AG09309 (cell line): ENCODE data around the gene NKX6-2.
A peak's percentile ranks its signal among the peaks of the same experiment; 100 is the strongest.

Experiments used
- DNase-seq: peaks from one replicate; pipeline ENCODE4 v3.0.0-alpha.2; 2010; ENCODE audit warnings: low read depth
- H3K4me3 ChIP-seq: 2 replicates; pipeline ENCODE4 v1.5.1; 2011; ENCODE audit warnings: mild to moderate bottlenecking, low read depth, low read length, moderate library complexity; ENCODE audit not compliant: control insufficient read depth
- TF ChIP-seq, protein P1 (sequence below): IDR thresholded peaks from 2 replicates; pipeline ENCODE4 v1.5.1; 2011; ENCODE audit warnings: mild to moderate bottlenecking, low read depth, low read length, inconsistent platforms; ENCODE audit not compliant: insufficient read depth, control insufficient read depth; ENCODE audit errors: missing control alignments

The NKX6-2 gene

DNA sequence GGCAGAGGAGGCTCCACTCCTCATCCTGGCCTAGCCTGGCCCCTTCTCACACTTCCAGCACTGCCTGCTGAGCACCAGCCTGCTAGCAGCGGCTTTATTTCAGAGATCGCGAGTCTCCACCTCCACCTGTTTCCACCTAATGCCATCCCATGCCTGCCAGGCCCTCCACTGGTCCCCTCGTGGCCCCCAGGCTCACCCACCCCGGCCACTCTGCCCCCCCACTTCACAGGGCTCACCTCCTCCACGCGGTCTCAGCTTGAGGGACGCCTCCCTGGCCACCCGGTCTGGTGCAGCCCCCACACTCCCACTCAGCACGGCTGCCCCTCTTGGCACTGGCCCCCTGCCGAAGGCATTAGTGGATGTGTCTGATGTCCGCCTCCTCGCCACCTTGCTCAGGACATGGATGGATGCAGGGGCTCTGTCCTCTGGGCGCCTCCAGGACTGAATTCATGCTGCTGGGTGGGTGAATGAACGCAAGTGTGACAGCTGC is 3.8 kb upstream of the NKX6-2 start:
- no peak overlapping the region for H3K4me3 ChIP-seq
- no peak for DNase-seq
- TF ChIP-seq, protein P1, sequence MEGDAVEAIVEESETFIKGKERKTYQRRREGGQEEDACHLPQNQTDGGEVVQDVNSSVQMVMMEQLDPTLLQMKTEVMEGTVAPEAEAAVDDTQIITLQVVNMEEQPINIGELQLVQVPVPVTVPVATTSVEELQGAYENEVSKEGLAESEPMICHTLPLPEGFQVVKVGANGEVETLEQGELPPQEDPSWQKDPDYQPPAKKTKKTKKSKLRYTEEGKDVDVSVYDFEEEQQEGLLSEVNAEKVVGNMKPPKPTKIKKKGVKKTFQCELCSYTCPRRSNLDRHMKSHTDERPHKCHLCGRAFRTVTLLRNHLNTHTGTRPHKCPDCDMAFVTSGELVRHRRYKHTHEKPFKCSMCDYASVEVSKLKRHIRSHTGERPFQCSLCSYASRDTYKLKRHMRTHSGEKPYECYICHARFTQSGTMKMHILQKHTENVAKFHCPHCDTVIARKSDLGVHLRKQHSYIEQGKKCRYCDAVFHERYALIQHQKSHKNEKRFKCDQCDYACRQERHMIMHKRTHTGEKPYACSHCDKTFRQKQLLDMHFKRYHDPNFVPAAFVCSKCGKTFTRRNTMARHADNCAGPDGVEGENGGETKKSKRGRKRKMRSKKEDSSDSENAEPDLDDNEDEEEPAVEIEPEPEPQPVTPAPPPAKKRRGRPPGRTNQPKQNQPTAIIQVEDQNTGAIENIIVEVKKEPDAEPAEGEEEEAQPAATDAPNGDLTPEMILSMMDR, result no peak

GRCh38 chr10:132788831-132789219 is 2.9 kb upstream of the NKX6-2 start:
- TF ChIP-seq, protein P1, result no peak
- no peak overlapping the region for H3K4me3 ChIP-seq
- no peak for DNase-seq

GRCh38 chr10:132788180-132788830 is 2.4 kb upstream of the NKX6-2 start:
- DNase-seq, result no peak
- TF ChIP-seq, protein P1, result peak; percentile 6
- no peak overlapping the region for H3K4me3 ChIP-seq

DNA sequence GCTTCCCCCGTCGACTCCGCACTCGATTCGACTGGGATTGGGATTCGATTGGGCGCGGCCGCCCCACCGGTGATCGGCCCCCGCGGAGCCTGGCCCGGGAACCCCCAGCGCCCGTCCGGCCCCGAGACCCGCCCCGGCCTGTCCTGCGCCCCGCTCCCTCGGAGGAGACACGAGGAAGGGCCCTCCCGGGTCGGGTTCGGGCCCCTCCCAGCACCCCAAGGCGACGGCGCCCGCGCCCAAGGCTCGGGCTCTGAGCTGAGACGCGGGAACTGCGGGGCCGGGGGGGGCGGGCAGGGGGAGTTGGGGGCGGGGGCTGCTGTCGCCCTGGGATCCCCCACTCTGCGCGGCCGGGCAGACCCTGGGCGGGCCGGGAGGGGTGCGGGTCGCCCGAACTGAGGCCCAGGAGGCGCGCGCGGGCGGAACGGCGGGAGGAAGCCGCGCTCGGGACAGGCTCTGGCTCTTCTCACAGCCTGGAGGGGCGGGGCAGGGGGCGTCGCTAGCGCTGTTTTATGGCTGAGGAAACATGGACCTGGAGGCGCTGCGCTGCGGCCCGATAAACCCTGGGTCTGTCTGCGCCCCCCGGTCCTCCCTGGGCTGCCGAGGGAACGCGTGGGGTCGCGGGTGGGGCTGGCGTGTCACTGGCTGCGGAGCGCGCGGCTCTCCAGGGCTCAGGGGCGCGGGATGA is 1.7 kb upstream of the NKX6-2 start:
- no peak for DNase-seq
- TF ChIP-seq, protein P1, result no peak
- H3K4me3 ChIP-seq, result no peak overlapping the region

DNA sequence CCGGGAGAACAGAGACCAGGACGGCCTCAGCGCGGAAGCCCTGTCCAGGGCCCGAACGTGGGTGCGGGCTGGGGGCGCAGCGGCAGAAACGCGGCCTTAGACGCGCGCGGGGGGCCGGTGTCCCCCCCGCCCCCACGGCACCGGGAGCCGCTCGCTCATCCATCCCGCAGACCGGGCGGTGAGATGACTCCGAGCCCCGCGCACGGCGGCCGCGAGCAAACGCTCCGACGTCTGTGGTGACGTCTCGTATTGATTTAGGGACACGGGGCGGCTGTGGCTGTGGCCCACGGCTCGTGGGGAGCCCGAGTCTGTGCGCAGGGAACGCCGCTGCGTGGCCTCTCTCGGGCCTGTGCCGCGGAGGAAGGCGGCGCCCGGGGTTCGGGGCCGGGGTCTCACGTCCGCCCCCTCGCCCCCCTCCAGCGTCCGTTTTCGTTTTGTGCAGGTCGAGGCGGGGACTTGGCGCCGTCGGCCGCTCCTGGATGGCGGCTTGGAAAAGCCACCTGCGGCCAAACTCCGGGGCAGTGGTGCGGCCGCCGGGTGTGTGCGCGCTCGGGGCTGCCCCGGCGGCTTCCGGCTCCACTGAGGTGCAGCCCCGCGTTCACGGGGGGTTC is 1.0 kb upstream of the NKX6-2 start:
- TF ChIP-seq, protein P1, result no peak
- no peak for DNase-seq
- H3K4me3 ChIP-seq, result no peak overlapping the region

DNA sequence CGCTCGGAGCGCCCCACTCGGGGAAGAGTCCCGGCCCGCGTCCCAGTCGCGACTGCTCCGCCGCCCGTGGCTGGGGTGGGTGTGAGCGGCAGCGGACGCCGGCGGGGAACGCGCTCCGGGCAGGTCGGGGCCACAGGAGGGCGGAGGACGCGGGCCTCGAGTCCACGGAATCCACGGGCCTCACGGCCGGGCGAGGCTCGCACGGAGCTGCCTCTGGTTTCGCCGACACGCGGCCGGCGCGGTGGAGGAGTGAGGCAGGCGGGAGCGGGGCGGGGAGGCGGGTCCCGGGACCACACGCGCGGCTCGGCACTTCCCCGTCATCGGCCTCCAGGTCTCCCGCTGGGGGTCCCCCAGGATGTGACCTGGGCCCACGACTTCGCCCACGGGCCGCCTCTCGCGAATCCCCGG is 533 bp upstream of the NKX6-2 start:
- DNase-seq, result no peak
- no peak overlapping the region for H3K4me3 ChIP-seq

More for the DNA sequence above, 533 bp upstream of the NKX6-2 start:
- TF ChIP-seq, protein P1, result no peak
